NCI-H2107 treated with DMSO at 0.1 percent for 48 hours (cell line): ENCODE results near the gene WRAP53.

Experiments
- DNase-seq: peaks from one replicate; lab custom pipeline; 2025; ENCODE audit not compliant: unreplicated experiment; lab: John Stamatoyannopoulos, UW

Gene WRAP53

GRCh38 chr17:7707858-7708750 lies 19.8 kb downstream of the WRAP53 start:
- DNase-seq, result no peak

GRCh38 chr17:7709031-7709430 lies 20.8 kb downstream of the WRAP53 start:
- DNase-seq, result no peak

- no peak for DNase-seq
Observed at GRCh38 chr17:7710301-7710700, 22.0 kb downstream of the WRAP53 start.

- no peak for DNase-seq
Observed at GRCh38 chr17:7711051-7711755, 22.9 kb downstream of the WRAP53 start.

GRCh38 chr17:7712111-7712771 lies 24.0 kb downstream of the WRAP53 start:
- DNase-seq, result no peak

GRCh38 chr17:7713782-7714181 lies 25.5 kb downstream of the WRAP53 start:
- DNase-seq, result no peak

GRCh38 chr17:7714721-7715594 lies 26.7 kb downstream of the WRAP53 start:
- no peak for DNase-seq

- no peak for DNase-seq
Observed at GRCh38 chr17:7715936-7716886, 27.9 kb downstream of the WRAP53 start.

- peak; percentile 37 for DNase-seq
Observed at GRCh38 chr17:7716901-7717755, 28.9 kb downstream of the WRAP53 start, which contains the start of gene DNAH2. Gene DNAH2 (plus strand): TSS chr17:7717744. CDS start chr17:7719735, 1,991 bp downstream.

GRCh38 chr17:7717756-7718350 lies 29.6 kb downstream of the WRAP53 start:
- no peak for DNase-seq

GRCh38 chr17:7719661-7720060 lies 31.4 kb downstream of the WRAP53 start:
- DNase-seq, result no peak

GRCh38 chr17:7720125-7720524 lies 31.8 kb downstream of the WRAP53 start:
- no peak for DNase-seq

GRCh38 chr17:7721612-7722011 lies 33.3 kb downstream of the WRAP53 start:
- DNase-seq, result no peak

GRCh38 chr17:7727886-7728285 lies 39.6 kb downstream of the WRAP53 start:
- DNase-seq, result no peak

- no peak for DNase-seq
Observed at GRCh38 chr17:7729816-7730215, 41.5 kb downstream of the WRAP53 start.

GRCh38 chr17:7732981-7733539 lies 44.8 kb downstream of the WRAP53 start:
- DNase-seq, result no peak

- no peak for DNase-seq
Observed at GRCh38 chr17:7737601-7738000, 49.3 kb downstream of the WRAP53 start.

- no peak for DNase-seq
Observed at GRCh38 chr17:7739746-7740145, 51.5 kb downstream of the WRAP53 start.
